Measurements from ENCODE around the gene HIVEP3. TPM values are rescaled to one million over a fixed set of nuclear protein-coding genes. Genes with fewer than 3 reads are reported as not detected.

Gene HIVEP3
- total RNA-seq, 1 donor from 2014 or later, result 6.4 TPM

GRCh38 chr1:41715441-41716095 is 203.2 kb downstream of the HIVEP3 start:
- no peak for ATAC-seq (ENCODE audit: poor library complexity)
- no peak for DNase-seq
- intact Hi-C loops (cut with DNase I), result no loop called here

GRCh38 chr1:41714638-41715389 is 203.9 kb downstream of the HIVEP3 start:
- intact Hi-C loops (cut with DNase I), result no loop called here
- ATAC-seq (ENCODE audit: poor library complexity) (no peak), DNase-seq (no peak)

- DNase-seq (no peak), ATAC-seq (ENCODE audit: poor library complexity) (no peak)
- intact Hi-C loops (cut with DNase I), result no loop called here
Observed at GRCh38 chr1:41713557-41714327, 205.0 kb downstream of the HIVEP3 start.

- ATAC-seq (ENCODE audit: poor library complexity) (peak; percentile 21), DNase-seq (no peak)
- intact Hi-C loops (cut with DNase I), result no loop called here
Observed at GRCh38 chr1:41713141-41713540, 205.6 kb downstream of the HIVEP3 start.

GRCh38 chr1:41712695-41713094 is 206.0 kb downstream of the HIVEP3 start:
- intact Hi-C loops (cut with DNase I), result no loop called here
- no peak for DNase-seq
- ATAC-seq (ENCODE audit: poor library complexity), result peak; percentile 44

GRCh38 chr1:41712081-41712480 is 206.6 kb downstream of the HIVEP3 start:
- ATAC-seq (ENCODE audit: poor library complexity) (no peak), DNase-seq (no peak)
- intact Hi-C loops (cut with DNase I), result no loop called here

GRCh38 chr1:41711581-41711980 is 207.1 kb downstream of the HIVEP3 start:
- ATAC-seq (ENCODE audit: poor library complexity) (no peak), DNase-seq (no peak)
- intact Hi-C loops (cut with DNase I), result no loop called here

- intact Hi-C loops (cut with DNase I), result no loop called here
Observed at GRCh38 chr1:41710980-41711379, 207.7 kb downstream of the HIVEP3 start.

GRCh38 chr1:41709873-41710272 is 208.8 kb downstream of the HIVEP3 start:
- intact Hi-C loops (cut with DNase I), result no loop called here
- DNase-seq (no peak), ATAC-seq (ENCODE audit: poor library complexity) (no peak)

More at GRCh38 chr1:41710980-41711379, 207.7 kb downstream of the HIVEP3 start:
- no peak for ATAC-seq (ENCODE audit: poor library complexity)
- DNase-seq, result no peak

GRCh38 chr1:41709331-41709730 is 209.4 kb downstream of the HIVEP3 start:
- DNase-seq (no peak), ATAC-seq (ENCODE audit: poor library complexity) (no peak)
- intact Hi-C loops (cut with DNase I), result no loop called here

- ATAC-seq (ENCODE audit: poor library complexity), result no peak
Observed at GRCh38 chr1:41708332-41708731, 210.4 kb downstream of the HIVEP3 start.

GRCh38 chr1:41707793-41708192 is 210.9 kb downstream of the HIVEP3 start:
- intact Hi-C loops (cut with DNase I), result no loop called here
- DNase-seq, result no peak
- ATAC-seq (ENCODE audit: poor library complexity), result no peak

More at GRCh38 chr1:41708332-41708731, 210.4 kb downstream of the HIVEP3 start:
- intact Hi-C loops (cut with DNase I), result no loop called here
- DNase-seq, result no peak

- intact Hi-C loops (cut with DNase I), result no loop called here
- no peak for ATAC-seq (ENCODE audit: poor library complexity)
- DNase-seq, result no peak
Observed at GRCh38 chr1:41705798-41706197, 212.9 kb downstream of the HIVEP3 start.

- ATAC-seq (ENCODE audit: poor library complexity) (no peak), DNase-seq (no peak)
- intact Hi-C loops (cut with DNase I), result no loop called here
Observed at GRCh38 chr1:41704196-41704595, 214.5 kb downstream of the HIVEP3 start.

- no peak for ATAC-seq (ENCODE audit: poor library complexity)
- no peak for DNase-seq
- intact Hi-C loops (cut with DNase I), result no loop called here
Observed at GRCh38 chr1:41702771-41703170, 216.0 kb downstream of the HIVEP3 start.

GRCh38 chr1:41700986-41701535 is 217.7 kb downstream of the HIVEP3 start:
- intact Hi-C loops (cut with DNase I), result no loop called here
- DNase-seq (no peak), ATAC-seq (ENCODE audit: poor library complexity) (no peak)

GRCh38 chr1:41700581-41700980 is 218.1 kb downstream of the HIVEP3 start:
- DNase-seq (no peak), ATAC-seq (ENCODE audit: poor library complexity) (no peak)
- intact Hi-C loops (cut with DNase I), result no loop called here

GRCh38 chr1:41699861-41700248 is 218.9 kb downstream of the HIVEP3 start:
- intact Hi-C loops (cut with DNase I), result no loop called here
- ATAC-seq (ENCODE audit: poor library complexity), result no peak
- DNase-seq, result no peak
